RWPE2 (cell line): Measurements from ENCODE around the gene PKN1.
"Not testable (repeated sequence)": the region's sequence is repeated elsewhere in the genome, so short reads cannot be mapped to it uniquely, and the experiment has no call there.

Experiments used
- ATAC-seq: fragments of 200-7000 bp; cut with Tn5 transposase; 3 replicates; pipeline ENCODE4 v1.9.1; 2021; ENCODE audit warnings: low read depth
- DNase-seq: peaks from one replicate; pipeline ENCODE4 v3.0.0-alpha.2; 2020; ENCODE audit warnings: low spot score
- H3K27ac ChIP-seq: fragments of 450-650 bp; 2 replicates; pipeline ENCODE4 v1.5.1; 2017; ENCODE audit warnings: mild to moderate bottlenecking; ENCODE audit not compliant: poor library complexity, severe bottlenecking
- H3K27me3 ChIP-seq: fragments of 250-450 bp; sonication (Bioruptor Pico); 2 replicates; pipeline ENCODE4 v1.5.1; 2021; ENCODE audit warnings: mild to moderate bottlenecking, moderate library complexity; ENCODE audit not compliant: insufficient read depth, poor library complexity, severe bottlenecking
- H3K36me3 ChIP-seq: fragments of 250-450 bp; sonication (Bioruptor Pico); 2 replicates; pipeline ENCODE4 v1.5.1; 2020; ENCODE audit warnings: low read depth, mild to moderate bottlenecking, moderate library complexity
- H3K4me1 ChIP-seq: fragments of 250-450 bp; sonication (Bioruptor Pico); 2 replicates; pipeline ENCODE4 v1.5.1; 2021; ENCODE audit warnings: mild to moderate bottlenecking, moderate library complexity; ENCODE audit not compliant: insufficient read depth, poor library complexity, severe bottlenecking
- H3K4me3 ChIP-seq: fragments of 250-450 bp; sonication (Bioruptor Pico); 2 replicates; pipeline ENCODE4 v1.5.1; 2021; ENCODE audit warnings: mild to moderate bottlenecking, moderate library complexity; ENCODE audit not compliant: severe bottlenecking
- H3K9me3 ChIP-seq: fragments of 250-450 bp; sonication (Bioruptor Pico); 2 replicates; pipeline ENCODE4 v1.5.1; 2021; ENCODE audit warnings: mild to moderate bottlenecking, moderate library complexity; ENCODE audit not compliant: severe bottlenecking
- TF ChIP-seq, protein P1 (sequence below): fragments of 450-650 bp; IDR thresholded peaks from one replicate; pipeline ENCODE4 v1.5.1; 2017; ENCODE audit warnings: mild to moderate bottlenecking, moderate library complexity; ENCODE audit not compliant: poor library complexity, severe bottlenecking

PKN1 gene

DNA sequence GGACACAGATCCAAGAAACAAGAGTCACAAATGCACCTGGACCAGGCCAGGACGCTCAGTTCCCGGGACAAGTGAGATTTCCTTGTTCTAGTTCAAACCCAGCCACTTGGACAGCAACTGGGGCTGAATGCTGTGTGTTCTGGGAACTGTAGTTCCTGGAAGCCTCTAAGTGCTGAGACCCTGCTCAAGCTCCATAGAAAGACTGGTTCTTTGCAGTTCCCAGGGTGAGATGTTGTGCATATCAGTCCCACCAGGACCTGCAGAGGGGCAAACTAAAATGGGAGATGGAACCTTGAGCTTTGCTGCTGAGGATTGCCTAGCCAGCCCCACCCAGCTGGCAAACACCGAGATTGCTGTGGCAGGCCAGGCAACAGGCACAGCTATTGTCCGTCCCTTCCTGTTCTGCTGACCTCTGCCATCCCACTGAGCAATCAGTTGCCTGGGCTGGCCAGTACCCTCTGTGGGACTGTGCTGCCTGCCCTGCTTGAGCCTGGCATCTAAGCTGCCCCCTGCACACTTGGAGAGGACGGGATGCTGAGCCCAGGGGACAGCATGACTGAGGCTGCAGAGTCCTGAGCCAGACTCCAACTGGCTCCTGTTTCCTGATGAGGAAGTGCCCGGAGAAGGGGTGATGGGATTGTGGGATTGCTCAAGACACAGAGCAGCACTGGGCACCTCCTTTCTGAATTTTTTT lies 64.3 kb downstream of the PKN1 start:
- DNase-seq = no peak
- no peaks in the 10 kb centered on the region for H3K9me3 ChIP-seq
- peak overlapping the region; percentile 80 for H3K27ac ChIP-seq
- no peak overlapping the region for H3K4me3 ChIP-seq
- ATAC-seq = no peak
- no peaks in the 10 kb centered on the region for H3K27me3 ChIP-seq
- TF ChIP-seq, protein P1, sequence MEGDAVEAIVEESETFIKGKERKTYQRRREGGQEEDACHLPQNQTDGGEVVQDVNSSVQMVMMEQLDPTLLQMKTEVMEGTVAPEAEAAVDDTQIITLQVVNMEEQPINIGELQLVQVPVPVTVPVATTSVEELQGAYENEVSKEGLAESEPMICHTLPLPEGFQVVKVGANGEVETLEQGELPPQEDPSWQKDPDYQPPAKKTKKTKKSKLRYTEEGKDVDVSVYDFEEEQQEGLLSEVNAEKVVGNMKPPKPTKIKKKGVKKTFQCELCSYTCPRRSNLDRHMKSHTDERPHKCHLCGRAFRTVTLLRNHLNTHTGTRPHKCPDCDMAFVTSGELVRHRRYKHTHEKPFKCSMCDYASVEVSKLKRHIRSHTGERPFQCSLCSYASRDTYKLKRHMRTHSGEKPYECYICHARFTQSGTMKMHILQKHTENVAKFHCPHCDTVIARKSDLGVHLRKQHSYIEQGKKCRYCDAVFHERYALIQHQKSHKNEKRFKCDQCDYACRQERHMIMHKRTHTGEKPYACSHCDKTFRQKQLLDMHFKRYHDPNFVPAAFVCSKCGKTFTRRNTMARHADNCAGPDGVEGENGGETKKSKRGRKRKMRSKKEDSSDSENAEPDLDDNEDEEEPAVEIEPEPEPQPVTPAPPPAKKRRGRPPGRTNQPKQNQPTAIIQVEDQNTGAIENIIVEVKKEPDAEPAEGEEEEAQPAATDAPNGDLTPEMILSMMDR = no peak
- H3K36me3 ChIP-seq = peaks cover 21% of the 10 kb centered on the region
- H3K4me1 ChIP-seq = peaks cover 20% of the 10 kb centered on the region

DNA sequence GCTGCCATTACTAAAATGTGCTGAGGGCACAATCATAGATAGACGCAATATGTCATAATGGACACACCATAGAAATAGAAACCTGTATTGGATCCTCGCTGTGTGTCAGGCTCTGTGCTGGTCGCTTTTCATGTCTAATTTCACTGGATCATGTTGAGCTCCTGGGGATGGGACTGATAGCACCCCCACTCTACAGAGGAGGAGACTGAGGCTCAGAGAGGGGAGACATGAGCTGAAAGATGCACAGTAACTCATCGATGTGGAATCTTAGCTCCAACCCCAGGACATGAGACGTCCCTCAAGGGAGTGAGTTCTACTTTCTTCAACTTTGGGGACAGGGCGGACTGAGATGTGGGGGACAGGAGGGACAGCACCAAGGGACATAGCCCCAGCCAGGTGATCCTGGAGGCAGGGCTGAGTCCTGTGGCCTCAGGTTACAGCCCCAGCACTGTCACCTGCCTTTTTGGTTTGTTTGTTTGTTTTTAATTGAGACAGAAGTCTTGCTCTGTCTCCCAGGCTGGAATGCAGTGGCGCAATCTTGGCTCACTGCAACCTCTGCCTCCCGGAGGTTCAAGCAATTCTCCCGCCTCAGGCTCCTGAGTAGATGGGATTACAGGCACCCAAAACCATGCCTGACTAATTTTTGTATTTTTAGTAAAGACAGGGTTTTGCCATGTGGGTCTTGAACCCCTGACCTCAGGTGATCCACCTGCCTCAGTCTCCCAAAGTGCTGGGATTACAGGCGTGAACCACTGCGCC lies 69.4 kb downstream of the PKN1 start:
- Histone ChIP-seq H3K36me3 (no peaks in the 10 kb centered on the region), H3K4me1 (peaks cover 34% of the 10 kb centered on the region), H3K9me3 (no peaks in the 10 kb centered on the region), H3K27me3 (no peaks in the 10 kb centered on the region), H3K4me3 (no peak overlapping the region), H3K27ac (peak overlapping the region; percentile 98)
- ATAC-seq = peak; percentile 11; the same call in 2 of the 3 replicates
- TF ChIP-seq, protein P1 = no peak
- no peak for DNase-seq

DNA sequence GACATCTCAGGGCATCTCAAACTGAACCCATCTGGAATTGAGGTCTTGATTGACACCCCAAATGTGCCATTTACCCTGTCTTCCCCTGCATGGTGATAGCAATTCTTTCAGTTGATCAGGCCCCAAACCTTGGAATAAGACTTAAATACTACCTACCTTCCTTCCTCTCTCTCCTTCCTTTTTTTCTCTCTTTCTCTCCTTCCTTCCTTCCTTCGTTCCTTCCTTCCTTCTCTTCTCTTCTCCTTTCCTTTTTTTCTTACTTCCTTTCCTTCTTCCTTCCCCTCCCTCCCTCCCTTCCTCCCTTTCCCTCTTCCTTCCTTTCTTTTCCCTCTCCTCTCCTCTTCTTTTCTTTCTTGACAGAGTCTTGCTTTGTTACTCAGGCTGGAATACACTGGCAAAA lies 70.2 kb downstream of the PKN1 start:
- DNase-seq (no peak), ATAC-seq (no peak)
- H3K4me1 ChIP-seq = peaks cover 39% of the 10 kb centered on the region
- H3K27me3 ChIP-seq = no peaks in the 10 kb centered on the region
- no peak overlapping the region for H3K4me3 ChIP-seq
- peak overlapping the region; percentile 98 for H3K27ac ChIP-seq
- no peaks in the 10 kb centered on the region for H3K36me3 ChIP-seq
- H3K9me3 ChIP-seq = no peaks in the 10 kb centered on the region
- TF ChIP-seq, protein P1 = no peak

DNA sequence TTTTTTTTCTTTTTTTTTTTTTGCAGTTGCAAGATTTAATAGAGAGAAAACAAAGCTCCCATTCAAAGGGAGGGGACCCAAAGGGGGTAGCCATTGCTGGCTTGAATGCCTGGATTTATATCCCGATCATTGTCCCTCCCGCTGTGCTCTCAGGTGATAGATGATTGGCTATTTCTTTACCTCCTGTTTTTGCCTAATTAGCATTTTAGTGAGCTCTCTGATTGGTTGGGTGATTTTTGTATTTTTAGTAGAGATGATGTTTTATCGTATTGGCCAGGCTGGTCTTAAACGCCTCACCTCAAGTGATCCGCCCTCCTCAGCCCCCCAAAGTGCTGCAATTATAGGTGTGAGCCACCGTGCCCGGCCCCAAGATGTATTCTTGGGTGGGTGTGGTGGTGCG lies 71.5 kb downstream of the PKN1 start:
- not testable (repeated sequence) for ATAC-seq, H3K36me3 ChIP-seq, H3K27me3 ChIP-seq, DNase-seq, H3K4me3 ChIP-seq, H3K9me3 ChIP-seq
- Histone ChIP-seq H3K4me1 (peaks cover 39% of the 10 kb centered on the region), H3K27ac (peak overlapping the region; percentile 98)

DNA sequence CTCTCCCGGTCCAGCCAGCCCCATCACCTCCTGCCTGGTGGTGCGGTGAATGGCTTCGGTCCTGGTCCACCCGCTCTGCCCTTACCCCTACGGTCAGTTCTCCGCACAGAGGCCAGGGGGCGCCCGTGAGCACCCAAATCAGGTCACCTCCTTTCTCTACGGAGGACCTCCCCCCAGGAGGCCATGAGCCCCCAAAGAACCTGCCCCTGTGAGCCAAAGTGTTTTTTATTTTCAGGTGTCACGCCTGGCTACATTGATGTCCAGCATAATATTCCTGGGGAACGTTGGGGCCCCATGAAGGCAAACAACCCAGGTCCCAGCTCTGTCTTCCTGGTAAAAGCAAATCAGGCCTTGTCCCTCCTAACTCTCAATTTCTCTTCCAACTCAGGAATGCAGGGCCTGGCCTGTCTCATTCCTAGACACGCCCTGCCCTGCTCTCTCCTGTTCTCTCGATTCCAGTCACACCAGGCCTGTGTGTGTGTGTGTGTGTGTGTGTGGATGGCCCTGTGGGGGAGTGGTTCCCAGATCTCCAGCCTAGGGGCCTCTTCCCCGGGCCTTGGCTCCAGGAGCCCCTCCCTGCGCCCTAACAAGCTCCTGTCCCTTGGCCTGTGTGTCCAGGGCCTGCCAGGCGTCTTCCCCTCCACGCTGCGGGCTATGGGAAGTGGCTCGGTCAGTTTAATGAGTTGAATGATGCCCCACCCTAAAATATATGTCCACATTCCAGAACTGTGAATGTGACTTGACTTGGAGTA lies 72.6 kb downstream of the PKN1 start:
- Histone ChIP-seq H3K36me3 (no peaks in the 10 kb centered on the region), H3K9me3 (no peaks in the 10 kb centered on the region), H3K27me3 (no peaks in the 10 kb centered on the region), H3K4me1 (peaks cover 42% of the 10 kb centered on the region), H3K27ac (peak overlapping the region; percentile 98), H3K4me3 (no peak overlapping the region)
- TF ChIP-seq, protein P1 = peak; percentile 90
- ATAC-seq (peak; percentile 78), DNase-seq (peak; percentile 92)
